WTC11 (cell line): ENCODE measurements around the gene DCAF17.

Experiments used
- CBFB ChIP-seq: sonication (generic); formaldehyde crosslinking; IDR thresholded peaks from 2 replicates; pipeline ENCODE4 v1.8.1; 2022; ENCODE audit warnings: mild to moderate bottlenecking, low read depth, missing genetic modification reagents
- GABPB1 ChIP-seq: sonication (generic); formaldehyde crosslinking; IDR thresholded peaks from 2 replicates; pipeline ENCODE4 v1.8.1; 2023; ENCODE audit warnings: mild to moderate bottlenecking, missing genetic modification reagents
- NR1H2 ChIP-seq: sonication (generic); formaldehyde crosslinking; IDR thresholded peaks from 2 replicates; pipeline ENCODE4 v1.9.0; 2021; ENCODE audit warnings: mild to moderate bottlenecking, moderate library complexity, missing genetic modification reagents
- TCF7 ChIP-seq: sonication (generic); formaldehyde crosslinking; IDR thresholded peaks from 2 replicates; pipeline ENCODE4 v1.8.0; 2022; ENCODE audit warnings: mild to moderate bottlenecking, low read depth, missing genetic modification reagents, moderate library complexity
- TEAD4 ChIP-seq: sonication (generic); formaldehyde crosslinking; IDR thresholded peaks from 2 replicates; pipeline ENCODE4 v1.8.0; 2022; ENCODE audit warnings: mild to moderate bottlenecking, missing genetic modification reagents
- TF ChIP-seq, protein P1 (sequence below): fragments of 250-450 bp; sonication (Bioruptor Pico); IDR thresholded peaks from 2 replicates; pipeline ENCODE4 v2.1.2; 2022; ENCODE audit warnings: mild to moderate bottlenecking, moderate library complexity
- TF ChIP-seq, protein P2 (sequence below): fragments of 200-600 bp; IDR thresholded peaks from 2 replicates; pipeline ENCODE4 v1.8.0; 2022; ENCODE audit warnings: antibody characterized with exemption
- TF ChIP-seq, protein P3 (sequence below): sonication (generic); formaldehyde crosslinking; IDR thresholded peaks from 2 replicates; pipeline ENCODE4 v1.8.1; 2023; ENCODE audit warnings: mild to moderate bottlenecking, missing genetic modification reagents

DNA sequence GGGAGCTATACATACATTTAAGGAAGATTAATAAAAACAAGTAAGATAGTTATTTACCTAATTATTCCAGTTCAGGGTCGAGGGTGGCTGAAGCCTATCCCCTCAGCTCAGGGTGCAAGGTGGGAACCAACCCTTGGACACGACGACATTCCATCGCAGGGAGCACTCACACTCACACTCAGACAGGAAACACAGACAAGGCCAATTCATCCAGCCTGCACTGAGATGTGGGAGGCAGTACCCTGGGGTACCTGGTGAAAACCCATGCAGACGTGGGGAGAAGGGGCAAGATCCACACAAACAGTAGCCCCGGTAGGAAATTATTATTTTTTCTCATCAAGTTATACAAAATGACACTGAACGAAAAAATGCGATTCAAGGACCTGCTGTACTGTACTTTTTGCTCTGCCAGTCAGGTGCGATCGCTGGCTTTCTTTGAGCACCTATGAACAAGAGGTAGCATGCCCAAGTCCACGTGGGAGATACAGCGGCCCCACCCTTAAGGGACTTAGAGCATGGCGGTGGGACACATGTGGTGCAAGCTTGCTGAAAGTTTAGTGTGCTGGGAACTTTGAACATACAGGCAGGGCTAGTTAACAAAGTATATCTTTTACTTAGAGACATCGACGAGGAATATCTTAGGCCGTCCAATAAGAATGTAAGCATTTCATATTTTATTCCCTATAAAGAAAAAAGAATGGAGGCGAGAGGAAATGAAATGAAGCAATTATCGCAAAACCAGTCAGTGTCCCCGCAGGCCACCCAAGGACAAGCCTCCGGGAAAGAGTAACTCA is 860 bp upstream of the DCAF17 start:
- TF ChIP-seq, protein P1, sequence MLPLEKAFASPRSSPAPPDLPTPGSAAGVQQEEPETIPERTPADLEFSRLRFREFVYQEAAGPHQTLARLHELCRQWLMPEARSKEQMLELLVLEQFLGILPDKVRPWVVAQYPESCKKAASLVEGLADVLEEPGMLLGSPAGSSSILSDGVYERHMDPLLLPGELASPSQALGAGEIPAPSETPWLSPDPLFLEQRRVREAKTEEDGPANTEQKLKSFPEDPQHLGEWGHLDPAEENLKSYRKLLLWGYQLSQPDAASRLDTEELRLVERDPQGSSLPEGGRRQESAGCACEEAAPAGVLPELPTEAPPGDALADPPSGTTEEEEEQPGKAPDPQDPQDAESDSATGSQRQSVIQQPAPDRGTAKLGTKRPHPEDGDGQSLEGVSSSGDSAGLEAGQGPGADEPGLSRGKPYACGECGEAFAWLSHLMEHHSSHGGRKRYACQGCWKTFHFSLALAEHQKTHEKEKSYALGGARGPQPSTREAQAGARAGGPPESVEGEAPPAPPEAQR (CRISPR knock-in tag) = no peak
- TF ChIP-seq, protein P2, sequence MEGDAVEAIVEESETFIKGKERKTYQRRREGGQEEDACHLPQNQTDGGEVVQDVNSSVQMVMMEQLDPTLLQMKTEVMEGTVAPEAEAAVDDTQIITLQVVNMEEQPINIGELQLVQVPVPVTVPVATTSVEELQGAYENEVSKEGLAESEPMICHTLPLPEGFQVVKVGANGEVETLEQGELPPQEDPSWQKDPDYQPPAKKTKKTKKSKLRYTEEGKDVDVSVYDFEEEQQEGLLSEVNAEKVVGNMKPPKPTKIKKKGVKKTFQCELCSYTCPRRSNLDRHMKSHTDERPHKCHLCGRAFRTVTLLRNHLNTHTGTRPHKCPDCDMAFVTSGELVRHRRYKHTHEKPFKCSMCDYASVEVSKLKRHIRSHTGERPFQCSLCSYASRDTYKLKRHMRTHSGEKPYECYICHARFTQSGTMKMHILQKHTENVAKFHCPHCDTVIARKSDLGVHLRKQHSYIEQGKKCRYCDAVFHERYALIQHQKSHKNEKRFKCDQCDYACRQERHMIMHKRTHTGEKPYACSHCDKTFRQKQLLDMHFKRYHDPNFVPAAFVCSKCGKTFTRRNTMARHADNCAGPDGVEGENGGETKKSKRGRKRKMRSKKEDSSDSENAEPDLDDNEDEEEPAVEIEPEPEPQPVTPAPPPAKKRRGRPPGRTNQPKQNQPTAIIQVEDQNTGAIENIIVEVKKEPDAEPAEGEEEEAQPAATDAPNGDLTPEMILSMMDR = no peak
- TF ChIP-seq NR1H2 (CRISPR knock-in tag) (no peak), TEAD4 (CRISPR knock-in tag) (no peak), CBFB (CRISPR knock-in tag) (no peak), TCF7 (no peak), GABPB1 (no peak)
- TF ChIP-seq, protein P3, sequence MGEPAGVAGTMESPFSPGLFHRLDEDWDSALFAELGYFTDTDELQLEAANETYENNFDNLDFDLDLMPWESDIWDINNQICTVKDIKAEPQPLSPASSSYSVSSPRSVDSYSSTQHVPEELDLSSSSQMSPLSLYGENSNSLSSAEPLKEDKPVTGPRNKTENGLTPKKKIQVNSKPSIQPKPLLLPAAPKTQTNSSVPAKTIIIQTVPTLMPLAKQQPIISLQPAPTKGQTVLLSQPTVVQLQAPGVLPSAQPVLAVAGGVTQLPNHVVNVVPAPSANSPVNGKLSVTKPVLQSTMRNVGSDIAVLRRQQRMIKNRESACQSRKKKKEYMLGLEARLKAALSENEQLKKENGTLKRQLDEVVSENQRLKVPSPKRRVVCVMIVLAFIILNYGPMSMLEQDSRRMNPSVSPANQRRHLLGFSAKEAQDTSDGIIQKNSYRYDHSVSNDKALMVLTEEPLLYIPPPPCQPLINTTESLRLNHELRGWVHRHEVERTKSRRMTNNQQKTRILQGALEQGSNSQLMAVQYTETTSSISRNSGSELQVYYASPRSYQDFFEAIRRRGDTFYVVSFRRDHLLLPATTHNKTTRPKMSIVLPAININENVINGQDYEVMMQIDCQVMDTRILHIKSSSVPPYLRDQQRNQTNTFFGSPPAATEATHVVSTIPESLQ = no peak
